Parathyroid adenoma (tissue), 2 donors: ENCODE data around the gene SLC25A26.

Experiments used
- H2AFZ ChIP-seq: fragments of 300-600 bp; sonication (generic); one replicate; pipeline ENCODE4 v1.7.0; 2017; ENCODE audit warnings: antibody characterized with exemption, mild to moderate bottlenecking
- H3K27ac ChIP-seq: fragments of 300-600 bp; sonication (generic); one replicate; pipeline ENCODE4 v1.7.0; 2017
- H3K27me3 ChIP-seq: fragments of 300-600 bp; sonication (generic); one replicate; pipeline ENCODE4 v1.7.0; 2017; ENCODE audit warnings: low read length; ENCODE audit not compliant: control insufficient read depth, insufficient read depth
- H3K36me3 ChIP-seq: fragments of 300-600 bp; sonication (generic); one replicate; pipeline ENCODE4 v1.7.0; 2017; ENCODE audit warnings: low read length; ENCODE audit not compliant: control insufficient read depth, insufficient read depth
- H3K4me1 ChIP-seq: fragments of 300-600 bp; sonication (generic); one replicate; pipeline ENCODE4 v1.7.0; 2017; ENCODE audit warnings: control low read depth
- H3K4me2 ChIP-seq: fragments of 300-600 bp; sonication (generic); one replicate; pipeline ENCODE4 v1.7.0; 2017; ENCODE audit warnings: low read length
- H3K4me3 ChIP-seq: fragments of 300-600 bp; sonication (generic); one replicate; pipeline ENCODE4 v1.7.0; 2017; ENCODE audit warnings: low read depth, low read length
- H3K79me2 ChIP-seq: fragments of 300-600 bp; sonication (generic); one replicate; pipeline ENCODE4 v1.7.0; 2017; ENCODE audit warnings: control low read depth
- H3K9ac ChIP-seq: fragments of 300-600 bp; sonication (generic); one replicate; pipeline ENCODE4 v1.7.0; 2017; ENCODE audit warnings: mild to moderate bottlenecking
- H3K9me3 ChIP-seq: fragments of 300-600 bp; sonication (generic); one replicate; pipeline ENCODE4 v1.7.0; 2017; ENCODE audit warnings: low read length; ENCODE audit not compliant: control insufficient read depth
- TF ChIP-seq, protein P1 (sequence below): fragments of 300-600 bp; sonication (generic); IDR thresholded peaks from one replicate; pipeline ENCODE4 v1.7.0; 2017; ENCODE audit warnings: antibody characterized with exemption, mild to moderate bottlenecking
- donor health status: primary hyperparathyroidism.

Gene SLC25A26

DNA sequence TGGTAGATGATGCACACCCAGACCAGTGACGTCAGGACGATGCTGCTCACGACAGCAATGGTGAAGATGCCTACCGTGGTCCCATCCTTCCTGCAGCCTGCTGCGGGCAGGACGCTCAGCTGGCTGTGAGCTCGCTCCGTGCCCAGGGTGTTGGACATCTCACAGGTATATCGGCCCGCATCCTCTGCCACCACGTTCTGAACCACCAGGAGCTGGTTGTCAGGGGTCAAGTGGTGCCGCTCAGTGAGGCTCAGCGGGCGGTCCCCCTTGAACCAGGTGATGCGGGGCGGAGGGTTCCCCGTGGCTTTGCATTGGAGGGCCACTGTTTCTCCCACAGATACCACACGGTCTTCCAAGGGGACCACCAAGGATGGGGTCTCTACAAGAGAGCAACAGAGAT is 162.2 kb downstream of the SLC25A26 start:
- H3K27ac ChIP-seq, result no peak overlapping the region
- H3K4me2 ChIP-seq, result no peak overlapping the region
- no peaks in the 10 kb centered on the region for H3K36me3 ChIP-seq
- no peak overlapping the region for H3K9ac ChIP-seq
- H3K4me3 ChIP-seq, result no peak overlapping the region
- no peaks in the 10 kb centered on the region for H3K4me1 ChIP-seq
- no peaks in the 10 kb centered on the region for H3K79me2 ChIP-seq
- H3K9me3 ChIP-seq, result no peaks in the 10 kb centered on the region
- TF ChIP-seq, protein P1, sequence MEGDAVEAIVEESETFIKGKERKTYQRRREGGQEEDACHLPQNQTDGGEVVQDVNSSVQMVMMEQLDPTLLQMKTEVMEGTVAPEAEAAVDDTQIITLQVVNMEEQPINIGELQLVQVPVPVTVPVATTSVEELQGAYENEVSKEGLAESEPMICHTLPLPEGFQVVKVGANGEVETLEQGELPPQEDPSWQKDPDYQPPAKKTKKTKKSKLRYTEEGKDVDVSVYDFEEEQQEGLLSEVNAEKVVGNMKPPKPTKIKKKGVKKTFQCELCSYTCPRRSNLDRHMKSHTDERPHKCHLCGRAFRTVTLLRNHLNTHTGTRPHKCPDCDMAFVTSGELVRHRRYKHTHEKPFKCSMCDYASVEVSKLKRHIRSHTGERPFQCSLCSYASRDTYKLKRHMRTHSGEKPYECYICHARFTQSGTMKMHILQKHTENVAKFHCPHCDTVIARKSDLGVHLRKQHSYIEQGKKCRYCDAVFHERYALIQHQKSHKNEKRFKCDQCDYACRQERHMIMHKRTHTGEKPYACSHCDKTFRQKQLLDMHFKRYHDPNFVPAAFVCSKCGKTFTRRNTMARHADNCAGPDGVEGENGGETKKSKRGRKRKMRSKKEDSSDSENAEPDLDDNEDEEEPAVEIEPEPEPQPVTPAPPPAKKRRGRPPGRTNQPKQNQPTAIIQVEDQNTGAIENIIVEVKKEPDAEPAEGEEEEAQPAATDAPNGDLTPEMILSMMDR, result no peak
- no peak overlapping the region for H2AFZ ChIP-seq
- H3K27me3 ChIP-seq, result no peaks in the 10 kb centered on the region

DNA sequence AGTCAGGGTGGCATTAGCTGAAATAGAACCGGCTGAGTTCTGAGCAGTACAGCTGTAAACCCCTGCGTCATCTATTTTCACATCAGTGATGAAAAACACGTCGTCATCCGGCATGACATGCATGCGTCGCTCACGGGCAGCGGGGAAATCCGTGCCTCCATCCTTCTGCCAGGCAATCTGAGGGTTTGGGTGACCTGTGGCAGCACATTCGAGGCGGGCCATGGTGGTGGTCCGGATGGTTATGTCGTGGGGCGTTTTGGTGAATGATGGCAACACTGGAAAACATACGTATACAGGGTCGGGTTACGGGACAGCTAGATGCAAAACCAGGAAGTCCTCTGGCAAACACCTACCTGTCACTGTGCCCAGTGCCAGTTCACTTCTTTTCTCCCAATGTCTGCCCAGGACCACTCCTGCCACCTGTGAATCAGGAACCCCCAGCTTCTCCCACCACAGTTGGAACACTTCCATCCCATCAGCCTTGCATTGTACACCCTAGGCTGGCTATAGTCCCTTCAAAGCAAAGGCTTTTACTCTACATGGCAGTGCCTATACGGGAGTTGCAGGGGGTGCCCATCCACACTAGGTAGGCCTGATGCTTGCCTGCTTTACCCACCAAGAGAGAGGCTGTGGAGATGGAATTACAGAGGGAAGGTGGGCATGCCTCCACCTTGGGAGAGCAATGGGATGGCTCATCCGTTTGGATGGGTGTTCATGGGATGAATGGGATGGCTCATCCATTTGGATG is 163.4 kb downstream of the SLC25A26 start:
- no peak overlapping the region for H3K4me3 ChIP-seq
- TF ChIP-seq, protein P1, result no peak
- H3K9ac ChIP-seq, result no peak overlapping the region
- no peak overlapping the region for H3K4me2 ChIP-seq
- no peak overlapping the region for H2AFZ ChIP-seq
- no peaks in the 10 kb centered on the region for H3K27me3 ChIP-seq
- H3K79me2 ChIP-seq, result no peaks in the 10 kb centered on the region
- H3K27ac ChIP-seq, result no peak overlapping the region
- no peaks in the 10 kb centered on the region for H3K9me3 ChIP-seq
- no peaks in the 10 kb centered on the region for H3K36me3 ChIP-seq
- no peaks in the 10 kb centered on the region for H3K4me1 ChIP-seq

DNA sequence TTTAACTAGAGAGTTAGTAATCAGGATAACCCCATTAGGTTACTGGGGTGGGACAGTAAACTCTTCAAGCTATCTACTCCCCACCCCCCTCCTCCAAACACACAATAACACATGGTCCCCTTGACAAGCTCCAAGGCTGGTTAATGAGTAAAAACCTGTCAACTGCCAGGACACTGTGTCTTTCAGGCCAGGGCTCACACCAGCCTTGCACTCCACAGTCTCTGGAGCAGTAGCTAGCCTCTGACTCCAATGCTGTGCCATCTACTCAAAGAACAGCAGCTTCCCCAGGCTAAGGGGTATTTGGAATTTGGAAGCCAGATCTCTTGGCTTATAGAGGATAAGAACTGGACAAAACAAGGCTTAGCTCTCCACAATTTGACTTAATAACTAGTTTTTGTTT is 164.3 kb downstream of the SLC25A26 start:
- Histone ChIP-seq H3K4me1 (no peaks in the 10 kb centered on the region), H3K27me3 (no peaks in the 10 kb centered on the region), H3K4me3 (no peak overlapping the region), H3K4me2 (no peak overlapping the region), H3K27ac (no peak overlapping the region), H3K79me2 (no peaks in the 10 kb centered on the region), H3K9me3 (no peaks in the 10 kb centered on the region), H3K9ac (no peak overlapping the region), H2AFZ (no peak overlapping the region), H3K36me3 (no peaks in the 10 kb centered on the region)
- TF ChIP-seq, protein P1, result no peak

DNA sequence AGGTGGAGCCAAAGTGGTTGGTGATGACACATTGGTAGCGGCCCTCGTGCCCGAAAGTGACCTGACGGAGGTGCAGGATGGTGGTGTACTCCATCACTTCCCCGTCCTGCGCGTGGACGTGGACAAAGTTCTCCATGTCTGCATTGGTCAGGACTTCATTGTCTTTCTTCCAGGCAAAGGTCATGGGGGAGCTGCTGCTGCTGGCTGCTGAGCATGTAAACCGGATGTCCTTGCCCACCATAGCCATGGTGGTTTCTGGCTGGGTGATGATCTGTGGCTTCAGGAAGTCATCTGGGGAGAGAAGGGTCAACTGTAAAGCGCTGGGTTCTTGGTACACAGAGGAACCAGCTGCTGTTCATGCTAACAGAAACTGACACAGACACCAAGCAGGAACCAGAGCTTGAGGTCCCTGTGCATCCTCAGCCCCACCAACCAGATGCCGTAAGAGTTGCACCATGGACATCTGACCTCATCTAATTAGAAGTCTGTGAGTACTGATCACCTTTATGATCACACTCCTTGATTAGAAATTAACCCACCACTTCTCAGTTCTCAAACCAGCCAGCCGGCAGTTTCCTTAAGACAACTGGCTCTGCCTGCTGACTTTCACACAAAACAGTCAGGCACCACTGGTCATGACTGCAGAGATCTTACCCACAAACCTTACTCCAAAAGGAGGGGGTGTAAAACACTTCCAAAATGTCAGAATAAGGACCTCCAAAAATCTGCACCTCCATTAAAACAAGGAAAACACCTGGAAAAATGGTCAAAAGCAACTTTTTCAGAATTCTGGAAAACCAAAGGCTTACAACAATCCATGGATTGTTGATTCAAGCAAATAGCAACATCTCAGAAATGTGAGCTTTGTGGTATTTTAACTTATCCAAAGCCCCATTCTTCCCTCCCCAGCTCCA is 165.5 kb downstream of the SLC25A26 start:
- TF ChIP-seq, protein P1, result no peak
- Histone ChIP-seq H3K4me3 (no peak overlapping the region), H2AFZ (no peak overlapping the region), H3K79me2 (no peaks in the 10 kb centered on the region), H3K4me1 (no peaks in the 10 kb centered on the region), H3K27ac (no peak overlapping the region), H3K9ac (no peak overlapping the region), H3K36me3 (no peaks in the 10 kb centered on the region), H3K27me3 (no peaks in the 10 kb centered on the region), H3K9me3 (no peaks in the 10 kb centered on the region), H3K4me2 (no peak overlapping the region)
